SHP77 treated with DMSO at 0.1 percent for 48 hours (cell line): ENCODE data around the gene FBXO21.
"Not testable (repeated sequence)": the region's sequence is repeated elsewhere in the genome, so short reads cannot be mapped to it uniquely, and the experiment has no call there.

Experiments
- DNase-seq: peaks from one replicate; lab custom pipeline; 2025; lab: John Stamatoyannopoulos, UW

The FBXO21 gene

GRCh38 chr12:117199956-117200744 is 9.9 kb upstream of the FBXO21 start:
- DNase-seq = not testable (repeated sequence)

GRCh38 chr12:117196334-117196733 is 6.1 kb upstream of the FBXO21 start:
- DNase-seq = not testable (repeated sequence)

GRCh38 chr12:117195027-117195426 is 4.8 kb upstream of the FBXO21 start:
- DNase-seq = not testable (repeated sequence)

GRCh38 chr12:117193903-117194302 is 3.6 kb upstream of the FBXO21 start:
- DNase-seq = no peak

- not testable (repeated sequence) for DNase-seq
These were observed 2.3 kb upstream of the FBXO21 start for GRCh38 chr12:117192581-117192980.

GRCh38 chr12:117192057-117192456 is 1.8 kb upstream of the FBXO21 start:
- DNase-seq = no peak

GRCh38 chr12:117189725-117190209 is 503 bp downstream of the FBXO21 start:
- DNase-seq = no peak

GRCh38 chr12:117188961-117189724 is 1.1 kb downstream of the FBXO21 start:
- no peak for DNase-seq

- no peak for DNase-seq
These were observed 2.1 kb downstream of the FBXO21 start for GRCh38 chr12:117188121-117188665.

GRCh38 chr12:117187421-117187820 is 2.8 kb downstream of the FBXO21 start:
- no peak for DNase-seq

GRCh38 chr12:117182866-117183265 is 7.4 kb downstream of the FBXO21 start:
- no peak for DNase-seq

- DNase-seq = not testable (repeated sequence)
These were observed 8.8 kb downstream of the FBXO21 start for GRCh38 chr12:117181468-117181843.

- no peak for DNase-seq
These were observed 9.4 kb downstream of the FBXO21 start for GRCh38 chr12:117180758-117181467.

- DNase-seq = no peak
These were observed 11.5 kb downstream of the FBXO21 start for GRCh38 chr12:117178745-117179144.

- DNase-seq = no peak
These were observed 12.0 kb downstream of the FBXO21 start for GRCh38 chr12:117178301-117178700.

- DNase-seq = no peak
These were observed 18.1 kb downstream of the FBXO21 start for GRCh38 chr12:117172168-117172567.

GRCh38 chr12:117171499-117172162 is 18.6 kb downstream of the FBXO21 start:
- no peak for DNase-seq

- no peak for DNase-seq
These were observed 20.7 kb downstream of the FBXO21 start for GRCh38 chr12:117169548-117169947.

- DNase-seq = no peak
These were observed 21.3 kb downstream of the FBXO21 start for GRCh38 chr12:117168976-117169375.

- no peak for DNase-seq
These were observed 22.5 kb downstream of the FBXO21 start for GRCh38 chr12:117167769-117168168.

- DNase-seq = no peak
These were observed 24.2 kb downstream of the FBXO21 start for GRCh38 chr12:117166107-117166506.

GRCh38 chr12:117165342-117165741 is 24.9 kb downstream of the FBXO21 start:
- DNase-seq = no peak
